Hindlimb muscle (tissue), 1 donor: ENCODE measurements around the gene LCN12. TPM values are rescaled to one million over a fixed set of nuclear protein-coding genes. Genes with fewer than 3 reads are reported as not detected.

Experiments used
- DNase-seq: peaks from one replicate; pipeline ENCODE4 v3.0.0-alpha.2; 2013
- polyA plus RNA-seq: library from polyadenylated mRNA; unstranded; fragments of 120-200 nt; gene quantifications from one replicate; pipeline ENCODE4 v1.2.1, GENCODE V29; 2013; ENCODE audit not compliant: insufficient read length

Gene LCN12, protein sequence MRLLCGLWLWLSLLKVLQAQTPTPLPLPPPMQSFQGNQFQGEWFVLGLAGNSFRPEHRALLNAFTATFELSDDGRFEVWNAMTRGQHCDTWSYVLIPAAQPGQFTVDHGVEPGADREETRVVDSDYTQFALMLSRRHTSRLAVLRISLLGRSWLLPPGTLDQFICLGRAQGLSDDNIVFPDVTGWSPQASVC
- 0.67 TPM for polyA plus RNA-seq

DNA sequence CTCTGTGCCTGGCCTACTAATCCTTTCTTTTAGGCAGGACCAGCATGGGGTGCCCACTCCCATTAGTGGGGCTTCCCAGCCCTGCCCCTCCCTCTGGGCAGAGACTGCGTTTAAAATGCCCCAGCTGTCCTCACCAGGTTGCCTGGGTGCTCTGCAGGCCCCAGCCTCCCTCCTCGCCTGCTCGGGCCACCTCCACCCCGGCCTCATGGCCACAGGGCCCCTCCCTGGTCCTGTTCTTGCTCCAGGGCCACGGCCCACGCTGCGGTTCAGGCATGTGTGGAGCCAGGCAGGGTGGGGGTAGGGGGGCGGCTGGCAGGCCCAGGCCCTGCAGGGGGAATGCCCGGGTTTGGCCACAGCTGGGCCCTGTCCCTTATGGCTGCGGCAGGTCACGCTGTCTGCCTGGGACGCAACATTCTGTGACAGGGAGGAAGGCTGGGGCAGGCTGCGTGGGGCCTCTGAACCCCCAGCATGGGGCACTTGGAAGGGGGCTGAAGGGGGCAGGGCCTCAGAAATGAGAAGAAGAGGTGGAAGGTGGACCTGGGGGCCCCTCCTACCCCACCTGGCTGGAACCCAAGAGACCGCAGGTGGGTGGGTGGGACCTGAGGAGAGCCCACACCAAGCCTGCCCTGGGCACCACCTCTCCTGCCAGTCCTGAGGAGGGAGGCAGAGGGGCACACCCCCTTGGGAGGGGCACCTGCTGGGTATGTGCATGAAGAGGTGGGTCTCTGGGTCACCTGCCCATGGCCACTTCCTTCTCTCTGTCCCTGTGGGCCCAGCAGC, at the start of gene LCN12:
Gene LCN12 (plus strand): TSS at position 733 of the 780 bp plus-strand sequence. CDS start 55 bp downstream, outside the sequence.
- DNase-seq = no peak

DNA sequence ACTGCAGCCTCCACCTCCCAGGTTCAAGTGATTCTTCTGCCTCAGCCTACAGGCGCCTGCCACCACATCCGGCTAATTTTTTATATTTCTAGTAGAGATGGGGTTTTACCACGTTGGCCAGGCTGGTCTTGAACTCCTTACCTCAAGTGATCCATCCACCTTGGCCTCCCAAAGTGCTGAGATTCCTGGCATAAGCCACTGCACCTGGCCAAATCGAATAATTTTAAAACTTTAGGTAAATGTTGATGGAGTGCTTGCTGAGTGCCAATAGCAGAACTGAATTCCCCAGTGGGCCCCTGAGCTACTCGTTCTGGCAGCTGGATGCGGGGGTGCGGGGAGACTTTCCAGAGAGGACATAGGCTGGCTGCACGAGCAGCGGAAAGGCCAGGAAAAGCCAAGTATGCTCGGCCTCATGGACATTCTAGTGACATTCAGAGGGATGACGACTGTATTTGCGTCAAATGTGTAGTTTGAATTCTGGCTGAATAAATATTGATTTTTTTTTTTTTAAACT, 49.0 kb upstream of the LCN12 start:
- no peak for DNase-seq

DNA sequence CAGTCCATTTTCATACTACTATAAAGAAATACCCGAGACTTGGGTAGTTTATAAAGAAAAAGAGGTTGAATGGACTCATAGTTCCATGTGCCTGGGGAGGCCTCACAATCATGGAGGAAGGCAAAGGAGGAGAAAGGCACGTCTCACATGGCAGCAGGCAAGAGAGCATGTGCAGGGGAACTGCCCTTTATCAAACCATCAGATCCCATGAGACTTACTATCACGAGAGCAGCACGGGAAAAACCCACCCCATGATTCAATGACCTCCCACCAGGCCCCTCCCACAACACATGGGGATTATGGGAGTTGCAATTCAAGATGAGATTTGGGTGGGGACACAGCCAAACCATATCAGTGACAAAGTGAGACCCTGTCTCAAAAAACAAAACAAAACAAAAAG, 45.8 kb upstream of the LCN12 start:
- DNase-seq = no peak

DNA sequence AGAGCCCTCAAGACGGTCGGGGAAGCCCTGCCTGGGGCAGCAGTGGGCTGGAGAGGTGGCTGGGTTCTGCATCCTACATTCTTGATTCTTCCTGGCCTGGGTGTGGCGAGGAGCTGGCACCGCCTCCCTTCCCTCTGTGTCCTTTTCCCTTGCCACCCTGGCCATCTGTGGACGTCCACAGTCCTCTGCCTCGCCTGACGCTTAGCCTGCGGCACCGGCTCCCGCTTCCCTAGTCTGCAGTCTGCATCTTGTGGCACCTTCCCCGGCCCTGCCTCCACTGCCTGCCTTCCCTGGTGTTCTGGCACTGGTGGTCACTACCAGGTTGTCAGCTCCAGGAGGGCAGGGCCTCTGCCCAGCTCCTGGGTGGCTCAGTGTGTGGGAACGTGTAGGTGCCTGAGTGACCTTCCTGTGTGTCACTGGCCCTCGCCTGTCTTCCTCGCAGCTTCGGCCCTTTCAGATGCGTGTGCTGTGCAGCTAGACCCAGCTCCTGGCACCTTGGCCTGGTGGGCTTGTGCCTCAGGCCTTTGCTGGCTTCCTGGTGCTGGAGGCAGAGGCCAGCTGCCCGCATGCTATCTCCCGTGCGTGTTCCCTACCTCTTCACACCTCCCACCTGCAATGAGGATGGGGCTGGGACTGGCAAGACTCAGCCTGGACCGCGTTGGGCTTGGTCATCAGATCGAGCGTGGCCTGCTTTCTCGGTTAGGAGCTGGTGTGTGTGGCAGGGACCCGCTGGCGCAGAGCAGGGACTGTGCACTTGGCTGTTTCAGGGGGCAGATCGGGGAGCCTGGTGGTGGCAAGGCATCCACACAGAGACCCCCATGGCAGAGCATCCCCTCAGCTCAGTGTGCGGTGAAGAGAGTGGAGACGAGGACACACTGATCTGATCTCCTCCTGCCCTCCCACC, 44.8 kb upstream of the LCN12 start:
- DNase-seq = no peak

DNA sequence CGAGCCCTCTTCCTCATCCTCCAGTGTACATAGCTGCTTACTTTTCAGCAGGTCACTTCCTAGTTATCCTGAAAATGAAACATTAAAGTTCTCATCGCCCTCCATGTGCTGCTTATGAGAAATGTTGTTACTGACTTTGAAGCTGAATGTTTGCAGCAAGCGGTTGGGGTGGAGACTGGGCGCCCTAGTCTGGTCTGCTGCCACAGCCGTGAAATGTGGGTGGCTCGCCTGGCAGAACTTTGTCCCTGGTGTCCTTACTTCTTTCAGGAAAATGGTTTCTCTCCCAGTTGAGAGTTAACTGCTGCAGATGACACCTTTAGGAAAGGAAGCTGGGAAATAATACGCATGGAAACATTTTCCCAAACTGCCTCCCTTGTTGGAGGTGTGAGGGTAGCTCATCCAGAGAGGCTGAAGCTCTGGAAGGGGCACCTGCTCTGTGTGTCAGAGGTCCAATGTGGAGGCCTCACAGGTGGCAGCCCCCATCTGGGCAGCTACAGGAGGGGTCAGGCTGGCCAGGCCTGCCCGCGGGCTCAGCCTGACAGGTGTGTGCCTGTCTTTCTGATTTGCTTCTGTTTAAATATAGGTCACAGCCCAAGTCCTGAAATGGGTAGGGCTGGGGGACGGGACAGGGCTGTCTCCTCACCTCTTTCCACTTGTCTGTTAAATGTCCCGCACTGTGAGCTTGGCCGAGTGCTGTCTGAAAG, 41.7 kb upstream of the LCN12 start:
- DNase-seq = no peak

DNA sequence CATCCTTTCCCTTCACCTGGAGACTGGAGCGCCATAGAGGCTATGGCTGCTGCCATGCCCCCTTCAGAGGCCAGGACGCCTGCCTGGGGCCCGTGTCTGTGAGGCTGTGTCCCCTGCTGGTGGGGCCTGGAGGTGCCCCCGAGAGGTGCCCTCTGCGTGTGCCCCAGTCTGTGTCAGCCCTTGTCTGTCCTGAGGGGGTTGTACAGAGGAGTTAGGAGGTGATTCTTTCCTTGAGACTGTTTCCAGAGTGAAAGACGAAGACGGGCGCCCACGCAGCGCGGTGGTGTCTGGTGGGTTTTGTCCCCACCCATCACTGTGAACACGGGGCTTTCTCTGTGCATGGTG, 41.2 kb upstream of the LCN12 start:
- DNase-seq = no peak

DNA sequence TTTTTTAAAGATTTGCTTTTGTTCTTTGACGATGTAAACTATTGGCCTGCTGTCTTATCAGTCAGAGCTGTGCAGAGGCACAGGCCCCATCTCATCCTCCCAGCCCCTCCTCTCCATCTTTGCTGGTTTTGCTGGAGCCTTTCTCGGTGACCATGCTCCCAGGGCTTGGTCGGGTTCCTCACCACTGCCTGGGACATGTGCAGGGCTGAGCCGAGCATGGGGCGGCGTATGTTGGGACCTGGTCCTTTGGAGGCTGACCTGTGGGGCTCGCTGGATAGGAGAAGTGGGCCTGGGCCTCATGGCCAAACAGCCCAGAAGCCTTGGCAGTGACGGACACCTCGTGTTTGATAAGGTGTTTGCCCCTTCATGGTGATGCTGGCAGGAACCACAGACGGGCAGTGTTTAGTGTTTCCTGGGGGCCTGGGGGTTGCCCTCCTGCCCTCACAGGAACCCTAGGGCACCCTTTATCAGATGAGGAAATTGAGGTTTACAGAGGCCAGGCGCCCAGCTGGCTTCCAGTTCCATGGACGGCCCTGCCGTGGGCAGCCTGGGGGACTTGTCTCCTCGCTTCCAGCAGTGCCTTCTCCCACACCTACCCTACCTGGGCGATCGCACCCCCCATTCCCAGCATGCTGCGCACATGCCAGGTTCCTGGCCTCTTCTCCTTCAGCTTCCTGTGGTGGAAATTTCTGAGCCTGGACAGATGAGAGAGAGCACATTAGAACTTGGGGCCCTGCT, 38.2 kb upstream of the LCN12 start:
- no peak for DNase-seq

DNA sequence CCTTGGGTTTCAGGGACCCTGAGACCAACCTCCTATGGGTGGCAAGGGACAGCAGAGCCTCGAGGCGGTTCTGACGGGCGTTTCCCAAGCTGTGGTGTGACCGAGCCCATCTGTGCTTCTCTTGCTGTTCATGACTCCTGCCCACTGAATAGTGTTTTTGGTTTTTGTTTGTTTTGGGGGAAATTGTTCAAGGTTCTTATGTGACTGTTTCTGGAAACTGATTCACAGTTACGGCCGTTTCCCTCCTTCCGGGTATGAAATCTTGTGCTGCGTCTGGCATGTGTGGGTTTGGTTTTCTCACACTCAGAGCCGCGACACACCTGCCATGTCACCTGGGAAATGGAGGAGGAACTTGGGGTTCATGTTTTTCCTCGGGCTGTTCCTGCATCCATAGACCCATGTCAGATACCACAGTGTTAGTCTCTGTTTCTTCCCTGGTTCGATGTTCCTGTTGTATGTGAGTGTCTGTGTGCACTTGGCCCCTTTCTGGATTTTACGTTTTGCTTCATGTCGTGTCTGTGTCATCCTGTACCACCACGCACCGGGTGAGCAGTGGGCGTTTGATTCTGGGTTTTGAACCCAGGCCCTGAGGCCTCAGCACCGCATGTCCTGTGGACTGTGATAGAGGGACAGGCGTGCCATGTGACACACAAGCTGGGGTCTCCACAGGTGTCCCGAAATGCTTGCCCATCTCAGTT, 36.3 kb upstream of the LCN12 start:
- no peak for DNase-seq

DNA sequence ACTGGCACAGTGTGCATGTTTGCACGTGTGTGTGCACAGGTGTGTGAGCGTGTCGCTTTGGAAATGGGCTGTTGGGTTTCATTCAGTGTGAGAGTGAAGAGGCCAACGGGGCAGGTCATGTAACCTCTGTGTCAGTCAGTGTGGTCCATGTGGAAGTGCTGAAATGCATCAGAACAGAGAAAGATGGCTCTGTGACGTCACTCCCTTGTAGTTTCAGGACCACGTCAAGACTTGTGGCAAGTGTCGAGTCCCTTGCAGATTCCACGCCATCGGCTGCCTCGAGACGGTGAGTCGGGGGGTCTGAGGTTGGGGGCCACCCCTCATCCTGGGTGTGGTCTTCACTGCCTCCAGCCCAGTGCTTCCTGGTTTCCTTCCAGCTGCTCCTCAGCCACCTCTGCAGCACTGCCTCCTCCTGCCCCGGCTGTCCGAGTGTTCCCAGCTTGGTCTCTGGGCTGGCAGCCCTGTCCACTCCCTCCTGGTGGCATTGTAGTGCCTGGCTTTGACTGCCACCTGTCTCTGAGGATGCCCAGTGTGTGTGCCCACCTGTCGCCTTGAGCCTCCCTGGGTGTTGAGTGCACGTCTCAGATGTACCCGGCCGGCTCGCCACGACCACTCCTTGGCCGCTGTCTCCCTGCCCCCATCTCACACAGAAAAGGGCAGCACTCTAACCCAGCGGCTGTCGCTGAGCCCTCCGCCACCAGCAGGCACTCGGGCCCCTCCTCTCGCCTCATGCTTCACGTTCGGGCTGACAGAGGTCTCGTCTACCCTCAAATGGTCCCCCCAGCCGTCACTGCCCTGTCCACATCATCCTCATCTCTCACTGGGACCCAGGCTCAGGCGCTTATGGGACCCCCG, 35.5 kb upstream of the LCN12 start:
- no peak for DNase-seq

DNA sequence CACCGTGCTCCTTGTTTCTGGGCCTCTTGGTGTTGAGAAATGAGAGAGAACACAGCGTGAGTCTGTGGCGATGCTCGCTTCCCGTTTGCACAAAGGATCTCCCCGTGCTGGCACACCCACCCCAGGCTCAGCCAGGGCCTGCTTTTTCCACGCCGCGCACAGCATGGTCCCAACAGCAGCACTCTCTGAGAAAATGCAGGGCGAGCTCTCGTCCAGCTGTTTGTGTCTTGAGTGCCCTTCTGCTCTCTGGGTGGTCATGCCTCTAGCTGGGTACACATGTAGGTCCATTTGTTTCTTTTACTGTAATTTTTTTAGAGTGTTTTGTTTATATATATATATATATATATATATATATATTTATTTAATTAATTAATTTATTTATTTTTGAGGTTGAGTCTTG, 34.2 kb upstream of the LCN12 start:
- DNase-seq = no peak

DNA sequence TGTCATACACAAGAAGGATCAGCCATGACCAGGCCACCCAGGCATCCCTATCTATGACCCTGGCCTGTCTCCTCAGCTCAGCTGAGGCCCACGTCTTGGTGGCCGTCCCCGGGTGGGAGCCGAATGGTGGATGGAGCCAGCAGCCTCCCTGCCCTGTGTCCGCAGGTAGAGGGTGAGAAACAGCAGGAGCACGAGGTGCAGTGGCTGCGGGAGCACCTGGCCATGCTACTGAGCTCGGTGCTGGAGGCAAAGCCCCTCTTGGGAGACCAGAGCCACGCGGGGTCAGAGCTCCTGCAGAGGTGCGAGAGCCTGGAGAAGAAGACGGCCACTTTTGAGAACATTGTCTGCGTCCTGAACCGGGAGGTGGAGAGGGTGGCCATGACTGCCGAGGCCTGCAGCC, 32.0 kb upstream of the LCN12 start:
- no peak for DNase-seq

DNA sequence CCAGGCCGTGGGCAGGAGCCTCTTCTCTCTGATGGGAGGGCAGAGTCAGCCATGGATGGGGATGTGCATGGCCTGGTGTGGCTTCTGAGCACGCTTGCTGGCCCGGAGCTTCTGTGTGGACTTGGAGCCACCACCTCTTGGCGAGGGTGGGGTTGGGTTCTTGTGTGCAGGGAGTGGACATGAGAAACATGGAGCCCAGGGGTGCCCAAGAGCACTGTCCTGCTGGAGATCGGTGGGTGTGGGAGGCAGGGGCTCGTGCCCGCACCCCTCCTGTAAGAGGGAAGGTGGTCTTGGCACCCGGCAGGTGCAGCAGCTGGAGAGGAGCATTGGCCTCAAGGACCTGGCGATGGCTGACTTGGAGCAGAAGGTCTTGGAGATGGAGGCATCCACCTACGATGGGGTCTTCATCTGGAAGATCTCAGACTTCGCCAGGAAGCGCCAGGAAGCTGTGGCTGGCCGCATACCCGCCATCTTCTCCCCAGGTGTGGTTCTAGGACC, 31.3 kb upstream of the LCN12 start:
- no peak for DNase-seq

DNA sequence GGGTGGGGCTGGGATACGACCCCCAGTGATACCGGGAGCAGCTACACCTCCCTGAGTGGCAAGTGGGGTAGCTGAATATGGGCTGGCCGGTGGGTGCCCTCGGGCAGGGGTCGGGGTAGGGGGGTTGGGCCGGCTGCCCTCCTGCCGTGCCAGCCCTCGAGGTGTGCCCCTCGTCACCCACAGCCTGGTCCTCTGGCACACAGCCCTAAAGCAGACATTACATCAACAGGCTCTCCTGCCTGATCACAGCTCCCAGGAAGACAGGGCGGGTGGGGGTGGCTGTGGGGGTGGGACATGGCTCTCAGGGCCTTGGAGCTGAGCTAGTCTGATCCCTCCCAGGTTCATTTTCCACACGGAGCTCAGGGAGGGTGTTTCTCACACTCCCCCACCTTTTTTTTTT, 30.8 kb upstream of the LCN12 start:
- no peak for DNase-seq

DNA sequence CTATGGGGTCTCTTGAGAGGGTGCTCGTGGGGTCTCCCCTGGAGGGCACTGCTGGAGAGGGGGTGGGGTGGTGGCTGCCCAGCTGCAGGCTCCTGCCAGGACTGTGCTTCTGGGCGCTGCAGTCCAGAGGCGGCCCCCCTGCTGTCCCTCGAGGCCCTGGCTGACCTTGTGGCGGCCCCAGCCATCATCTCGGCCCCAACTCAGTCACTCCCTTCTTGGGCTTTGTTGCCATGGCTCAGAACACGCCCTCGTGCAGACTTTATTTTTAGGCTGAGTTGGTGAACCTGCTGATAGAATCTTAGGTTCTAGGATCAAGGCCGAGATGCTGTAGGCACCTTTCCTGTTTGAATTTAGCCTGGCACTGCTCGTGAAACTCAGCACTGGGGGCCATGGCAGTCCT, 30.4 kb upstream of the LCN12 start:
- DNase-seq = no peak

DNA sequence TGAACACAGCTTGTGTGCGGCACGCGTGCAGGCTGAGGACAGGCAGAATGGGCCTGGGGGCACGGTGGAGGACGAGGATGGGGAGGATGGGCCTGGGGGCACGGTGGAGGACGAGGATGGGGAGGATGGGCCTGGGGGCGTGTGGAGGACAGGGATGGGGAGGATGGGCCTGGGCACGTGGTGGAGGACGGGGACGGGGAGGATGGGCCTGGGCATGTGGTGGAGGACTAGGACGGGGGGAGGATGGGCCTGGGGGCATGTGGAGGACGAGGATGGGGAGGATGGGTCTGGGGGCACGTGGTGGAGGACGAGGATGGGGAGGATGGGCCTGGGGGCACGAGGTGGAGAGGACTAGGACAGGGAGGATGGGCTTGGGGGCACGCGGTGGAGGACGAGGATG, 29.5 kb upstream of the LCN12 start:
- no peak for DNase-seq

DNA sequence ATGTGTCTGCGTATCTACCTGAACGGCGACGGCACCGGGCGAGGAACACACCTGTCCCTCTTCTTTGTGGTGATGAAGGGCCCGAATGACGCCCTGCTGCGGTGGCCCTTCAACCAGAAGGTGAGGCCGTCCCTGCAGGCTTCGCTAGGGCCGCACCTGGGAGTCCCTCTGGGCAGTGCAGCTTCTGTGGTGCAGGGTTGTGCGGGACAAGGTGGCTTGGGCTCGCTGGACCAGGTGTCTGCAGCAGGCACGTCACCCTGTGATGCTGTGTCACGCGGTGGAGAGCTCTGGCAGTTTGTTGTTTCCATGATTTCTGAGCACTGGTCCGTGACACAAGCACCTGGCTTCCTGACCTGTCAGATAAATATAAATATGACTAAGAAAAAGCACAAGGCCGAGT, 28.2 kb upstream of the LCN12 start:
- DNase-seq = no peak

DNA sequence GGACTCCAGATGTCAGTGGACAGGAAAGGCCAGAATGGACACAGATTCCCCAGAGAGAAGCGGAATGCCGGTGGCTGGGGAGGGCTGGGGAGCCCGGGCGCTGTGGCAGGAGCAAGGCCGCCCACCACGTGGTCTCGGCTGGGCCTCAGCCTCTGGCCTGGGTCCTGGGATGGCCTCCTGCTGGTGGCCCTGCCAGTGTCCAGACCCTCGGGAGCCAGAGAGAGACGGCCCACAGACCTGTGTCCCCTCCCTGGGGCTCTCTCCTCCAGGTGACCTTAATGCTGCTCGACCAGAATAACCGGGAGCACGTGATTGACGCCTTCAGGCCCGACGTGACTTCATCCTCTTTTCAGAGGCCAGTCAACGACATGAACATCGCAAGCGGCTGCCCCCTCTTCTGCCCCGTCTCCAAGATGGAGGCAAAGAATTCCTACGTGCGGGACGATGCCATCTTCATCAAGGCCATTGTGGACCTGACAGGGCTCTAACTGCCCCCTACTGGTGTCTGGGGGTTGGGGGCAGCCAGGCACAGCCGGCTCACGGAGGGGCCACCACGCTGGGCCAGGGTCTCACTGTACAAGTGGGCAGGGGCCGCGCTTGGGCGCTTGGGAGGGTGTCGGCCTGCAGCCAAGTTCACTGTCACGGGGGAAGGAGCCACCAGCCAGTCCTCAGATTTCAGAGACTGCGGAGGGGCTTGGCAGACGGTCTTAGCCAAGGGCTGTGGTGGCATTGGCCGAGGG, 26.5 kb upstream of the LCN12 start:
- DNase-seq = no peak

DNA sequence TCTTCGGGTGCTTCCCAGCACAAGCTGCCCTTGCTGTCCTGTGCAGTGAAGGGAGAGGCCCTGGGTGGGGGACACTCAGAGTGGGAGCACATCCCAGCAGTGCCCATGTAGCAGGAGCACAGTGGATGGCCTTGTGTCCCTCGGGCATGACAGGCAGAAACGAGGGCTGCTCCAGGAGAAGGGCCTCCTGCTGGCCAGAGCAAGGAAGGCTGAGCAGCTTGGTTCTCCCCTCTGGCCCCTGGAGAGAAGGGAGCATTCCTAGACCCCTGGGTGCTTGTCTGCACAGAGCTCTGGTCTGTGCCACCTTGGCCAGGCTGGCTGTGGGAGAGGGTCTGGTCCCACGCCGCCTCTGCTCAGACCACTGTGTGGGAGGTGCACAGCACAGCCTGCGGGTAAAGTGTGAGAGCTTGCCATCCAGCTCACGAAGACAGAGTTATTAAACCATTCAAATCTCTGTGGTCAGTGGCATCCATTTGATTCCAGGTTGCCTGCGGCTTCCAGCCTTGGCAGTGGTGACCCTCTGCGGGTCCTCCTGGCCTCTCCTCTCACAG, 25.8 kb upstream of the LCN12 start:
- no peak for DNase-seq

DNA sequence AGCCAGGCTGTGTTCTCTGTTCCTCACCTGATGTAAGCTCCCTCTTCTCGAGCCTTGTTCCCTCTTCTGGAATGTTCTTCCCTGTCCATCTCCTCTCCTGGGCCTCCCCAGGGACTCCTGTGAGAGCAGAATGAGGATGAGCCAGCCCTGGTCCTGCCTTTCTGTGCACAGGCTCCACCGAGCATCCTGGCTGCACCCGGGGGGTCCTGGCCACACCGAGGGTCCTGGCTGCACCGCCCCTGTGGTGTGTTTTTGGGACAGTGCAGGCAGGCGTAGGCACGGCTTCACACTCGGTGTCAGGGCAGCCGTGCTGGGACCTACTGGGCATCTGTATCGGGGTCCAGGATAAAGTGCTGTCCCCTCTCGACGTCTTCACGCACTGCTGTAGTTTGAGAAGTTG, 25.3 kb upstream of the LCN12 start:
- DNase-seq = no peak
